SK-N-SH treated with all-trans-retinoic acid at 6 μM for 48 hours (cell line): ENCODE data around the gene PAK4.

ENCODE experiments used
- ATAC-seq: fragments of 200-7000 bp; cut with Tn5 transposase; 3 replicates; pipeline ENCODE4 v1.9.1; 2020; ENCODE audit warnings: mild to moderate bottlenecking, moderate library complexity
- ARNTL ChIP-seq: fragments of 450-650 bp; formaldehyde crosslinking; IDR thresholded peaks from 2 replicates; pipeline ENCODE4 v1.5.0; 2020; ENCODE audit warnings: low read depth, mild to moderate bottlenecking, moderate library complexity, borderline replicate concordance
- BACH2 ChIP-seq: fragments of 250-450 bp; sonication (Bioruptor Pico); IDR thresholded peaks from 2 replicates; pipeline ENCODE4 v1.9.0; 2021; ENCODE audit warnings: mild to moderate bottlenecking, borderline replicate concordance
- CREB5 ChIP-seq: fragments of 250-450 bp; sonication (Bioruptor Pico); IDR thresholded peaks from 2 replicates; pipeline ENCODE4 v1.5.1; 2020; ENCODE audit warnings: low read depth, mild to moderate bottlenecking, moderate library complexity
- CSDC2 ChIP-seq: fragments of 250-450 bp; sonication (Bioruptor Pico); IDR thresholded peaks from 2 replicates; pipeline ENCODE4 v1.5.0; 2020; ENCODE audit warnings: mild to moderate bottlenecking, moderate library complexity
- CSRNP3 ChIP-seq: fragments of 250-450 bp; sonication (Bioruptor Pico); IDR thresholded peaks from 2 replicates; pipeline ENCODE4 v1.5.1; 2021; ENCODE audit warnings: mild to moderate bottlenecking, moderate library complexity
- ESRRG ChIP-seq: fragments of 250-450 bp; sonication (Bioruptor Pico); IDR thresholded peaks from 2 replicates; pipeline ENCODE4 v1.6.1; 2021; ENCODE audit warnings: mild to moderate bottlenecking
- GLIS3 ChIP-seq: fragments of 250-450 bp; sonication (Bioruptor Pico); IDR thresholded peaks from 2 replicates; pipeline ENCODE4 v1.5.0; 2020; ENCODE audit warnings: mild to moderate bottlenecking, moderate library complexity
- ISL1 ChIP-seq: fragments of 250-450 bp; sonication (Bioruptor Pico); IDR thresholded peaks from 2 replicates; pipeline ENCODE4 v2.1.2; 2022; ENCODE audit warnings: mild to moderate bottlenecking, moderate library complexity
- OSR1 ChIP-seq: fragments of 250-450 bp; sonication (Bioruptor Pico); IDR thresholded peaks from 2 replicates; pipeline ENCODE4 v1.8.0; 2022; ENCODE audit warnings: moderate library complexity, mild to moderate bottlenecking, inconsistent platforms
- POU6F1 ChIP-seq: fragments of 250-450 bp; sonication (Bioruptor Pico); IDR thresholded peaks from 2 replicates; pipeline ENCODE4 v1.8.0; 2021; ENCODE audit warnings: low read depth, mild to moderate bottlenecking, moderate library complexity, borderline replicate concordance
- PPARA ChIP-seq: fragments of 250-450 bp; sonication (Bioruptor Pico); IDR thresholded peaks from 2 replicates; pipeline ENCODE4 v1.5.0; 2020; ENCODE audit warnings: mild to moderate bottlenecking, borderline replicate concordance
- RARB ChIP-seq: fragments of 250-450 bp; sonication (Bioruptor Pico); IDR thresholded peaks from 2 replicates; pipeline ENCODE4 v1.8.0; 2021; ENCODE audit warnings: mild to moderate bottlenecking, moderate library complexity
- SNAI2 ChIP-seq: fragments of 250-450 bp; sonication (Bioruptor Pico); IDR thresholded peaks from 2 replicates; pipeline ENCODE4 v1.5.0; 2020; ENCODE audit warnings: mild to moderate bottlenecking, moderate library complexity
- TCF4 ChIP-seq: fragments of 250-450 bp; sonication (Bioruptor Pico); IDR thresholded peaks from 2 replicates; pipeline ENCODE4 v1.8.0; 2021; ENCODE audit warnings: mild to moderate bottlenecking, moderate library complexity, borderline replicate concordance
- TOX ChIP-seq: fragments of 250-450 bp; sonication (Bioruptor Pico); IDR thresholded peaks from 2 replicates; pipeline ENCODE4 v1.8.0; 2021; ENCODE audit warnings: mild to moderate bottlenecking, moderate library complexity, borderline replicate concordance
- TSHZ2 ChIP-seq: fragments of 250-450 bp; sonication (Bioruptor Pico); IDR thresholded peaks from 2 replicates; pipeline ENCODE4 v1.5.0; 2020; ENCODE audit warnings: mild to moderate bottlenecking, moderate library complexity
- ZC3H10 ChIP-seq: fragments of 250-450 bp; sonication (Bioruptor Pico); IDR thresholded peaks from 2 replicates; pipeline ENCODE4 v1.5.1; 2021; ENCODE audit warnings: mild to moderate bottlenecking, moderate library complexity
- ZFP30 ChIP-seq: fragments of 450-650 bp; formaldehyde crosslinking; IDR thresholded peaks from 2 replicates; pipeline ENCODE4 v1.5.0; 2022; ENCODE audit warnings: mild to moderate bottlenecking, moderate library complexity
- ZNF565 ChIP-seq: fragments of 450-650 bp; formaldehyde crosslinking; conservative IDR thresholded peaks from 2 replicates; pipeline ENCODE4 v1.5.0; 2020; ENCODE audit warnings: low read depth, mild to moderate bottlenecking, moderate library complexity
- ZNF70 ChIP-seq: fragments of 450-650 bp; formaldehyde crosslinking; IDR thresholded peaks from 2 replicates; pipeline ENCODE4 v1.5.0; 2020; ENCODE audit warnings: mild to moderate bottlenecking, moderate library complexity
- ZNF8 ChIP-seq: fragments of 450-650 bp; formaldehyde crosslinking; IDR thresholded peaks from 2 replicates; pipeline ENCODE4 v1.5.0; 2020; ENCODE audit warnings: mild to moderate bottlenecking, moderate library complexity

Gene PAK4

GRCh38 chr19:39196860-39197562 is 71.4 kb downstream of the PAK4 start, which contains the start of gene NCCRP1 (continued):
- TF ChIP-seq ZFP30 (no peak), ZNF70 (CRISPR knock-in tag) (no peak), TSHZ2 (CRISPR knock-in tag) (no peak), BACH2 (CRISPR knock-in tag) (no peak), ESRRG (no peak), ZNF8 (CRISPR knock-in tag) (no peak), ZC3H10 (CRISPR knock-in tag) (no peak), CREB5 (CRISPR knock-in tag) (no peak), TCF4 (CRISPR knock-in tag) (no peak)

- ATAC-seq = no peak
- TF ChIP-seq ZC3H10 (CRISPR knock-in tag) = no peak
- no peak for TF ChIP-seq CREB5 (CRISPR knock-in tag)
- TF ChIP-seq ZFP30 = no peak
- no peak for TF ChIP-seq CSDC2
- TF ChIP-seq RARB (CRISPR knock-in tag) = no peak
- no peak for TF ChIP-seq ESRRG
- no peak for TF ChIP-seq OSR1 (CRISPR knock-in tag)
- no peak for TF ChIP-seq TSHZ2 (CRISPR knock-in tag)
- TF ChIP-seq CSRNP3 = no peak
- no peak for TF ChIP-seq ARNTL
- no peak for TF ChIP-seq ZNF565 (CRISPR knock-in tag)
- no peak for TF ChIP-seq PPARA (CRISPR knock-in tag)
- no peak for TF ChIP-seq SNAI2 (CRISPR knock-in tag)
- no peak for TF ChIP-seq ISL1 (CRISPR knock-in tag)
- no peak for TF ChIP-seq ZNF8 (CRISPR knock-in tag)
- no peak for TF ChIP-seq TOX (CRISPR knock-in tag)
- TF ChIP-seq BACH2 (CRISPR knock-in tag) = no peak
Measured at GRCh38 chr19:39197808-39198207, 72.2 kb downstream of the PAK4 start.

GRCh38 chr19:39199025-39199424 is 73.4 kb downstream of the PAK4 start:
- 0 out of 3 replicates have a peak, but pooled peaks have one; percentile 8 for ATAC-seq
- TF ChIP-seq TSHZ2 (CRISPR knock-in tag) (no peak), ARNTL (no peak), ZFP30 (no peak), GLIS3 (CRISPR knock-in tag) (no peak), BACH2 (CRISPR knock-in tag) (no peak), ISL1 (CRISPR knock-in tag) (no peak), POU6F1 (CRISPR knock-in tag) (no peak), RARB (CRISPR knock-in tag) (no peak), ZNF8 (CRISPR knock-in tag) (no peak), ZNF70 (CRISPR knock-in tag) (no peak), TOX (CRISPR knock-in tag) (no peak)
